Measurements from ENCODE around the gene MGAT4A. TPM values are rescaled to one million over a fixed set of nuclear protein-coding genes. Genes with fewer than 3 reads are reported as not detected.
A peak's percentile ranks its signal among the peaks of the same experiment; 100 is the strongest.

Gene MGAT4A
- total and polyA plus RNA-seq, 2 of the 13 experiments (the other 11 are each of a cell fraction or from before 2014, with no cell fraction given): 47.2 to 90.9 TPM

- TF ChIP-seq, protein P1, sequence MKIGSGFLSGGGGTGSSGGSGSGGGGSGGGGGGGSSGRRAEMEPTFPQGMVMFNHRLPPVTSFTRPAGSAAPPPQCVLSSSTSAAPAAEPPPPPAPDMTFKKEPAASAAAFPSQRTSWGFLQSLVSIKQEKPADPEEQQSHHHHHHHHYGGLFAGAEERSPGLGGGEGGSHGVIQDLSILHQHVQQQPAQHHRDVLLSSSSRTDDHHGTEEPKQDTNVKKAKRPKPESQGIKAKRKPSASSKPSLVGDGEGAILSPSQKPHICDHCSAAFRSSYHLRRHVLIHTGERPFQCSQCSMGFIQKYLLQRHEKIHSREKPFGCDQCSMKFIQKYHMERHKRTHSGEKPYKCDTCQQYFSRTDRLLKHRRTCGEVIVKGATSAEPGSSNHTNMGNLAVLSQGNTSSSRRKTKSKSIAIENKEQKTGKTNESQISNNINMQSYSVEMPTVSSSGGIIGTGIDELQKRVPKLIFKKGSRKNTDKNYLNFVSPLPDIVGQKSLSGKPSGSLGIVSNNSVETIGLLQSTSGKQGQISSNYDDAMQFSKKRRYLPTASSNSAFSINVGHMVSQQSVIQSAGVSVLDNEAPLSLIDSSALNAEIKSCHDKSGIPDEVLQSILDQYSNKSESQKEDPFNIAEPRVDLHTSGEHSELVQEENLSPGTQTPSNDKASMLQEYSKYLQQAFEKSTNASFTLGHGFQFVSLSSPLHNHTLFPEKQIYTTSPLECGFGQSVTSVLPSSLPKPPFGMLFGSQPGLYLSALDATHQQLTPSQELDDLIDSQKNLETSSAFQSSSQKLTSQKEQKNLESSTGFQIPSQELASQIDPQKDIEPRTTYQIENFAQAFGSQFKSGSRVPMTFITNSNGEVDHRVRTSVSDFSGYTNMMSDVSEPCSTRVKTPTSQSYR (CRISPR knock-in tag; IDR thresholded peaks at IDR 0.05; ENCODE audit: borderline replicate concordance): 0 out of 2 replicates have a peak, but pooled peaks have one; percentile 52
- peak; percentile 51; the same call in 1 of the 2 replicates for TF ChIP-seq ZNF589 (CRISPR knock-in tag; conservative IDR thresholded peaks at IDR 0.05)
- peak; percentile 74 for TF ChIP-seq ZNF768 (CRISPR knock-in tag; IDR thresholded peaks at IDR 0.05)
- TF ChIP-seq SIX4 (CRISPR knock-in tag; IDR thresholded peaks at IDR 0.05): peak; percentile 93
- TF ChIP-seq IRF9 (CRISPR knock-in tag; IDR thresholded peaks at IDR 0.05; ENCODE audit: borderline replicate concordance): peak; percentile 61; the same call in 1 of the 2 replicates
- no peak for TF ChIP-seq IKZF4 (CRISPR knock-in tag; IDR thresholded peaks at IDR 0.05; ENCODE audit: borderline replicate concordance, low read depth, not compliant biosample characterization)
- peak; percentile 87 for TF ChIP-seq BORCS8-MEF2B (CRISPR knock-in tag; IDR thresholded peaks at IDR 0.05)
- TF ChIP-seq SNAI1 (CRISPR knock-in tag; IDR thresholded peaks at IDR 0.05; ENCODE audit: borderline replicate concordance): no peak
- peak; percentile 70 for TF ChIP-seq ESRRA (CRISPR knock-in tag; IDR thresholded peaks at IDR 0.05; ENCODE audit: low read depth)
- TF ChIP-seq SALL1 (CRISPR knock-in tag; IDR thresholded peaks at IDR 0.05): peak; percentile 98
- no peak for TF ChIP-seq GMEB2 (CRISPR knock-in tag; IDR thresholded peaks at IDR 0.05; ENCODE audit: low read depth)
- TF ChIP-seq KDM2A (CRISPR knock-in tag; IDR thresholded peaks at IDR 0.05; ENCODE audit: borderline replicate concordance, low read depth): peak; percentile 80
- TF ChIP-seq ZBTB37 (CRISPR knock-in tag; IDR thresholded peaks at IDR 0.05): no peak
- TF ChIP-seq ZNF782 (CRISPR knock-in tag; IDR thresholded peaks at IDR 0.05; ENCODE audit: borderline replicate concordance): peak; percentile 66; the same call in 1 of the 2 replicates
- TF ChIP-seq ZNF577 (CRISPR knock-in tag; IDR thresholded peaks at IDR 0.05; ENCODE audit: borderline replicate concordance, low read depth): no peak
- TF ChIP-seq NR1H2 (CRISPR knock-in tag; IDR thresholded peaks at IDR 0.05; ENCODE audit: borderline replicate concordance, low read depth): no peak; the same call in 1 of the 2 replicates
- TF ChIP-seq PHF21A (CRISPR knock-in tag; IDR thresholded peaks at IDR 0.05): peak; percentile 83
- no peak for TF ChIP-seq NFE2 (CRISPR knock-in tag; IDR thresholded peaks at IDR 0.05)
- peak; percentile 80 for TF ChIP-seq ZSCAN9 (CRISPR knock-in tag; IDR thresholded peaks at IDR 0.05; ENCODE audit: borderline replicate concordance)
- peak; percentile 60 for TF ChIP-seq HMG20B (CRISPR knock-in tag; conservative IDR thresholded peaks at IDR 0.05)
- no peak; the same call in 1 of the 2 replicates for TF ChIP-seq CREM (IDR thresholded peaks at IDR 0.05)
- TF ChIP-seq CREM (CRISPR knock-in tag; IDR thresholded peaks at IDR 0.05): no peak
- peak; percentile 9; the same call in 1 of the 2 replicates for TF ChIP-seq ELF1 (CRISPR knock-in tag; IDR thresholded peaks at IDR 0.05)
- TF ChIP-seq BHLHE40 (IDR thresholded peaks at IDR 0.05; ENCODE audit: low read length): peak; percentile 56
Observed at GRCh38 chr2:98702127-98702802, 28.7 kb downstream of the MGAT4A start (continued).
